Measurements from ENCODE around the gene TMEM256. TPM values are rescaled to one million over a fixed set of nuclear protein-coding genes. Genes with fewer than 3 reads are reported as not detected.
A peak's percentile ranks its signal among the peaks of the same experiment; 100 is the strongest.

TMEM256 gene
- total and polyA plus RNA-seq, 2 donors: 76.2 to 113 TPM

DNA sequence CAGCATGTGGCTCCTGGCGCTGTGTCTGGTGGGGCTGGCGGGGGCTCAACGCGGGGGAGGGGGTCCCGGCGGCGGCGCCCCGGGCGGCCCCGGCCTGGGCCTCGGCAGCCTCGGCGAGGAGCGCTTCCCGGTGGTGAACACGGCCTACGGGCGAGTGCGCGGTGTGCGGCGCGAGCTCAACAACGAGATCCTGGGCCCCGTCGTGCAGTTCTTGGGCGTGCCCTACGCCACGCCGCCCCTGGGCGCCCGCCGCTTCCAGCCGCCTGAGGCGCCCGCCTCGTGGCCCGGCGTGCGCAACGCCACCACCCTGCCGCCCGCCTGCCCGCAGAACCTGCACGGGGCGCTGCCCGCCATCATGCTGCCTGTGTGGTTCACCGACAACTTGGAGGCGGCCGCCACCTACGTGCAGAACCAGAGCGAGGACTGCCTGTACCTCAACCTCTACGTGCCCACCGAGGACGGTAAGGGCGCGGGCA lies 4.4 kb upstream of the TMEM256 start:
- Histone ChIP-seq H3K4me3 (ENCODE audit: low read depth, low read length) (no peak overlapping the region), H3K4me1 (ENCODE audit: insufficient read depth) (no peaks in the 10 kb centered on the region), H3K27ac (ENCODE audit: low read depth) (no peak overlapping the region), H3K36me3 (ENCODE audit: insufficient read depth) (no peaks in the 10 kb centered on the region)
- no peak for DNase-seq (ENCODE audit: extremely low spot score)
- 69% methylated on average over 58 of the region's 58 CpGs for WGBS

DNA sequence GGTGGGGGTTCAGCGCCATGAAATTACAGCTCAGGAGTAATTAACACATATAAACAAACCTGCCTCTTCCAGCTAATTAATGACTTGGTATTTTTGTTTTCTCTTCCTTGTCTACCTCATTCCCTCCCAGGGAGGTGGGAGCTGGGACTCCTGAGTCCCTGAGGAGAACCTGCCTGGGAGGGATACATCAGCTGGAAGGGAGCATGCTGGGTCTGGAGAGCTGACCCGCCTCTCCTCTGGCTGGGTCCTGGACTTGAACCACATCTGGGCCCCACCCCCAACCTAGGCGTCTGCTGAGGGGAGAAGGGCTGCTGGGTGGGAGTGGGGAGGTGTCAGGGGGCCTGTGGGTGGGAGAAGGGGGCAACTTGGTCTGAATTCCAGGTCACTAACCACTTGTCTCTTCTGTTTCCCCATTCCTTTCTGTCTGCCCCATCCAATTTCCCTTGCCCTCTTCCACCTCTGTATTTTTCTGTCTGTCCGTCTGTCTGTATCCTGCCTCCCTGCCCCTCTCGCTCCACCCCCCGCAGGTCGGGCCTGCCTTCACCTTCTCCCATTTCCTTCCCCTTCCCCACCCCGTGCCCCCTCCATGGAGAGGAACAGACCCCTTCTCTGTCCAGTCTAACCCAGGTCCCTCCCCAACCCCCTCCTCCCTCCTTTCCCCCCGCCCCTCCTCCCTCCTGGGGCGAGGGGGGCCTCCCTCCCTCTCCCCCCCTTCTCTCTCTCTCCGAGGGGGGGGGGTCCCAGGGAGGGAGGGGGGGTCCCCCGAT lies 3.8 kb upstream of the TMEM256 start, which contains the start of gene NLGN2:
Gene NLGN2 (plus strand): TSS at position 361 of the 767 bp plus-strand sequence. CDS start 411 bp downstream, outside the sequence.
- H3K4me3 ChIP-seq (ENCODE audit: low read depth, low read length): no peak within 1 kb of the TSS
- no peaks in the 10 kb centered on the region for H3K36me3 ChIP-seq (ENCODE audit: insufficient read depth)
- H3K4me1 ChIP-seq (ENCODE audit: insufficient read depth): no peaks in the 10 kb centered on the region
- no peak within 1 kb of the TSS for H3K27ac ChIP-seq (ENCODE audit: low read depth)
- no peak for DNase-seq (ENCODE audit: extremely low spot score)
- 56% methylated on average over 11 of the region's 12 CpGs for WGBS

DNA sequence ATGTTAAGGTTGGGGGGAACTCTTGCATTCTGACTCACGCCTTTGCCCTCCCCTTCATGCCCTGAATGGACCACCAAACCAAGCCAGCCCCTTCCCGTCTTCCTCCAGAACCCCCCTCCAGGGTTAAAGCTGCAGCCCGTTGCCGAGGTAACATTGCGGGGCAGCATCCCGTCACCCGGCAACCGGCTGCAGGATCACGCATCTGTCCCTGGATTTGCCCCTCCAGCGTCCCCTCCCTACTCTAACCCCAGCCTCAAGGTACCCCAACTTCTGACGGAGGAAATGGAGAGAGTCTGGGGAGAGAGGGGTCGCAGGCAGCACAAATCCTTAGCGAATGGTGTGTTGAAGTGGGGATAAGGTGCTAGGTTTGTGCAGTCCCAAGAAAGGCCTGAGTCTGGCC lies 3.2 kb upstream of the TMEM256 start:
- Histone ChIP-seq H3K4me1 (ENCODE audit: insufficient read depth) (no peaks in the 10 kb centered on the region), H3K27ac (ENCODE audit: low read depth) (no peak overlapping the region), H3K4me3 (ENCODE audit: low read depth, low read length) (no peak overlapping the region), H3K36me3 (ENCODE audit: insufficient read depth) (no peaks in the 10 kb centered on the region)
- no peak for DNase-seq (ENCODE audit: extremely low spot score)
- 85% methylated on average over 13 of the region's 13 CpGs for WGBS

DNA sequence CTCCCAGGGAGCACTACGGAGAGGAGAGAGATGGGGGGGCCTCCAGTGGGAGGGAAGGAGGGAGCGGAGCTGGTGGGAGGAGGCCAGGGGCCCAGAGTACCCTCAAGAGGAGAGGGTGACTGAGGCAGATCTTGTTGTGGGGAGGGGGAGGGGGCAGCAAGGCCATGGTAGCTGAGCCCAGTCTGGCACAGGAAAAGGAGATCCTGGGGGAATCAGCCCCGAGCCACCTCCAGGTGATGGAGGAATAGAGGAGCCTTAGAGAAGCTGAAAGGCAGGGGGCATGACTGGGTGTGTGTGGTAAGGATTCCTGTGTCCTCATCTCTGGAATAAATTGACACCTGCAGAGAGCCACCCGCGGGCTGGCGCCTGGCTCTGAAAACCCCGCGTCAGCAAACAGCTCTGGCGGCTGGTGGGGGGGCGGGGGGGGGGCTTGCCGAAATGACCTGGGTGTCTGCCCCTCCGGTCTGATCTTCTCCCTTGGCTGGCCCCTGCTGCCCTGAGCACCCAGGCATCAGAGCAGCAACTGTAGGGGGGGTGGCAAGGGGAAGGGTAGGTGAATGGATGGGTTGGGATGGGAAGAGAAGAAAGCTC lies 2.4 kb upstream of the TMEM256 start:
- H3K4me1 ChIP-seq (ENCODE audit: insufficient read depth): no peaks in the 10 kb centered on the region
- no peak overlapping the region for H3K27ac ChIP-seq (ENCODE audit: low read depth)
- no peaks in the 10 kb centered on the region for H3K36me3 ChIP-seq (ENCODE audit: insufficient read depth)
- no peak overlapping the region for H3K4me3 ChIP-seq (ENCODE audit: low read depth, low read length)
- no peak for DNase-seq (ENCODE audit: extremely low spot score)
- WGBS: 49% methylated on average over 12 of the region's 12 CpGs

DNA sequence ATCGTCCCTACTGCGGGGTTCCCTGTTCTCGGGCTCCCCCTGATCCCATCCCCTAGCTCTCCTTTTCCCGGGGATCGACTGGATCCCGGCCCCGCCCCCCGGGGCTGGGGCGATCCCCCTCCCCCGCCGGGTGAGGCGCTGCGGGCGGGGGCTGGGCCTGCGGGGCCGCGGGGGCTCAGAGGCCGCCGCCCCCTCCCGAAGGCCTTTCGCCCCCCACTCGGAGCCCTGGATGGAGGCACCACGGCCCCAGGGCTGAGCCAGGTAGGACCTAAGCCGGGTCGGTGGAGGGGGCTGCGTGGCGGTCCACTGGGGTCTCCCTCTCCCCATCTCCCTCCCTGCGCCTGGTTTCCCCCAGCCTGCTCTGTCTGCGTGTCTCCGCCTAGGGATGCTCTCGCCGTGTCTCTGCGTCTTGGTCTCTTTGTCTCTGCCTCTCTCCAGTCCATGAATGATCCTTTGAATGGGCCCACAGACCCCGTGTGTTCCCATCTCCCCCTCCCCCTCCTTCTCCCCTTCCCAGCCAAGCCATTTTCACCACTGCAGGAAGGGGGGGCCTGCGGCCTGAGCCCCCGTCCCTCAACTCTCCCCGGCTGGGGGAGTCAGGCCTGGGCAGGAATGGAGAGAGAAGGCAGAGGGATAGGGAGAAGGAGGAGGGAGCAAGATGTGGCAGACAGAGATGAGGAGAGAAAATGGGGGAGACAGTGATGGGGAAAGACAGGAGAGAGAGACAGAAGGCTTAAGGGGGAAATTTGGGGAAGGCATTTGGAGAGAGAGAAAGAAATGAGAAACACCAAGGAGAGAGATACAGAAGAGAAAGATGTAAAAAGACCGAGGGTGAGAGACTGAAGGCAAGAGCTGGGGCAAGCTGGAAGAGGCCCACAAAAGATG lies 1.7 kb upstream of the TMEM256 start:
- WGBS: 6% methylated on average over 38 of the region's 38 CpGs
- Histone ChIP-seq H3K36me3 (ENCODE audit: insufficient read depth) (no peaks in the 10 kb centered on the region), H3K27ac (ENCODE audit: low read depth) (peak overlapping the region; percentile 3), H3K4me1 (ENCODE audit: insufficient read depth) (no peaks in the 10 kb centered on the region), H3K4me3 (ENCODE audit: low read depth, low read length) (peak overlapping the region; percentile 47)
- DNase-seq (ENCODE audit: extremely low spot score): no peak

DNA sequence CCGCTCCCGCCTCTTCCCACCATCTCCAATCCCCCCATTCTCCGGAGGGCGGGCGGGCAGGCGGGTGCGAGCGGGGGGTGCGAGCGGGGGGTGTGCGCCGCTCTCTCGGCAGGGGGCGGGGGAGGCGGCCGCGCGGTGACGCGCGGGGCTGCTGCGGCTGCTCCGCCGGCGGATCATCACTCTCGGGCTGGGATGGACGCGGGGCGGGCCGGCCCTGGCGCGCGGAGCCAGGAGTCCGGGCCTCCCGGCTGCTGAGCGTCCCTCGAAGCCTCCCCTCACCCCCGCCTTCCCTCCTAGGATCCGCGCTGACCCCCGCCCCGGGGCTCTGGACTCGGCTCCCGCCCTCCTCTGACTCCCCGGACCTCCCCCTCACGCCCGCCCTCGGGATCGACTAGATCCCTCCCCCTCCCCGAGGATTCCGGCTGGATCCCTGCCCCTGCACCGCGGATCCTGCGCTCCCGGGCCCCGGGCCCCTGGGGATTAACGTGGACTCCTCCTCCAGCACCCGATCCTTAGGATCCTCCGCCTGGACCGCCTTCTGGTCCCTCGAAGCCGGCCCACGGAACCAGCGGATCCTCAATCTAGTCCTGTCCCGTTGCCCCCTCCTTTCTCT lies 946 bp upstream of the TMEM256 start:
- WGBS: under 1% methylated on average over 65 of the region's 65 CpGs
- no peaks in the 10 kb centered on the region for H3K36me3 ChIP-seq (ENCODE audit: insufficient read depth)
- no peaks in the 10 kb centered on the region for H3K4me1 ChIP-seq (ENCODE audit: insufficient read depth)
- DNase-seq (ENCODE audit: extremely low spot score): no peak
- H3K27ac ChIP-seq (ENCODE audit: low read depth): peak overlapping the region; percentile 14
- peak overlapping the region; percentile 47 for H3K4me3 ChIP-seq (ENCODE audit: low read depth, low read length)

DNA sequence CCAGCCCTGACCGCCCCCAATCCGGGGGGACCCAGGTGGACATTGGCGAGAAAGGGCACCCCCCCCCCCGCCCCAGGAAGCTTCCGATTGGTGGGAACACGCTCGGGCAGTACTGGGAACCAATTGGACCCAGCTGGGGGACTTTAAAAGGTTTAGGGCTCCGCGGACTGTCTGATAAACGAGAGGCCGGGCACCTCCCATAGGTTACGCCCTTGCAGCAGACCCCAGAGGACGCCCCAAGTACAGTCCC lies 245 bp downstream of the TMEM256 start:
- Histone ChIP-seq H3K27ac (ENCODE audit: low read depth) (peak overlapping the region; percentile 73), H3K36me3 (ENCODE audit: insufficient read depth) (no peaks in the 10 kb centered on the region), H3K4me1 (ENCODE audit: insufficient read depth) (no peaks in the 10 kb centered on the region), H3K4me3 (ENCODE audit: low read depth, low read length) (peak overlapping the region; percentile 56)
- DNase-seq (ENCODE audit: extremely low spot score): no peak
- 0% methylated on average over 13 of the region's 13 CpGs for WGBS

DNA sequence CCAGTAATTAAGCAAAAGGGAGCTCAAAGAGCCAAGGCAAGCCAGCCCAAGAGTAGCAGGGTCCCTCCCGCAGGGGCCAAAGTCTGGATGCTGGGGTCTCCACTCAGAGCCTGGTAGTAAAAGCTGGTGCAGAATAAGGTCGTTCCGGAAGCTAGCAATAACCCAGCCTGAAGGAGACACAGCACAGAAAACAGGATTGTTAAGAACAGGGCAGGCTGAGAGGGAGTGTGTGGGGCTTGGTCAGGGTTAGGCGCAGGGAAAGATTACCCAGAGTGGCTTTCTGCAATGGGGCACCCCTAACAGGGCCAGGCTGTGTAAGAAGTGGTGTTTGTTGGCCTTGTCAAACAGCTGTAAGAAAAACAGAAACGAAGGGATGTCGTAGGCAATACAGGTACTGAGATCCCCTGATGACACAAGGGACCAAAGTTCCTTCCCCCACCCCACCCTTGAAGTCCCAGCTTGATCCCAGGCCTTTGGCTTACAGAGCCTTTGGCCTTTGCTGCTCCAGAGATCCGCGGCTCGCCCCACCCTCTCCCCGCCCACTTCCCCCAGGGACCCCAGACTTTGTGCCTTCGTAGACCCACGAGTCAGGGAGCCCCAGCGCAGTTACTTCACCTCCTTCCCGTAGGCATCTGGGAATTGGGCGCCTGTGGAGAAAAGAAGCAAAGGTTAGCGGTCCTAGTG lies 712 bp downstream of the TMEM256 start:
- H3K4me1 ChIP-seq (ENCODE audit: insufficient read depth): no peaks in the 10 kb centered on the region
- DNase-seq (ENCODE audit: extremely low spot score): no peak
- peak overlapping the region; percentile 56 for H3K4me3 ChIP-seq (ENCODE audit: low read depth, low read length)
- peak overlapping the region; percentile 60 for H3K27ac ChIP-seq (ENCODE audit: low read depth)
- H3K36me3 ChIP-seq (ENCODE audit: insufficient read depth): no peaks in the 10 kb centered on the region
- 9% methylated on average over 16 of the region's 16 CpGs for WGBS

DNA sequence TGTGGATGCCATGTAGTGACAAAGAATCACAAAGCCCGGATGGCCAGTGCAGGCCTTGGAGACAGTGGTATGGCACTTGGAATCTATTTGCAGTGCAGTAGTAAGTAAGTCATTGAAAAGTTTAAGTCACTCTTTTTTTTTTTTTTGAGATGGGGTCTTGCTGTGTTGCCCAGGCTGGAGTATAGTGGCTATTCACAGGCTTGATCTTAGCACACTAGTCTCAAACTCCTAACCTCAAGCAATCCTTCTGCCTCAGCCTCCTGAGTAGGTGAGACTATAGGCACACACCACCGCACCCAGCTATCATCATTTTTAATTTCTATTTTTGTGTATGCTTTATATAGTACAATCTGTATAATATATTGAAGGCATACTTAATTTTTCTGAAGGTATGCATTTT lies 5.3 kb downstream of the TMEM256 start:
- DNase-seq (ENCODE audit: extremely low spot score): no peak
- H3K4me1 ChIP-seq (ENCODE audit: insufficient read depth): no peaks in the 10 kb centered on the region
- WGBS: 95% methylated on average over 2 of the region's 2 CpGs
- H3K36me3 ChIP-seq (ENCODE audit: insufficient read depth): no peaks in the 10 kb centered on the region
- H3K27ac ChIP-seq (ENCODE audit: low read depth): no peak overlapping the region
- H3K4me3 ChIP-seq (ENCODE audit: low read depth, low read length): no peak overlapping the region

DNA sequence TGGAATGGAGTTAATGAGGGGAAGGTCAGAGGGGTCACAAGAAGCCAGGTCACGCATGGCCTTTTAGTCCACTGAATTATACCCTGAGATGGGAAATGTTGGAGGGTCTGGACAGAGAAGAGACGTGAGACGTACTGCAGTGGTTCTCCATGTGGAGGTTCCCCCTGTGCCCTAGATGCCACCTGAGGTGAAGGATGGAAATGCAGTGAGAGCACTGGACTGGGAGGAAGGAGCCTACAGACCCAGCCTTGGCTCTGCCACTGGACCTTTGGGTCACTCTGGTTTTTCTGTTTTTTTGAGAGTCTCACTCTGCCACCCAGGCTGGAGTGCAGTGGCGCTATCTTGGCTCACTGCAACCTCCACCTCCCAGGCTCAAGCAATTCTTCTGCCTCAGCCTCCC lies 7.8 kb downstream of the TMEM256 start:
- DNase-seq (ENCODE audit: extremely low spot score): no peak
- H3K4me1 ChIP-seq (ENCODE audit: insufficient read depth): no peaks in the 10 kb centered on the region
- no peaks in the 10 kb centered on the region for H3K36me3 ChIP-seq (ENCODE audit: insufficient read depth)
- no peak overlapping the region for H3K27ac ChIP-seq (ENCODE audit: low read depth)
- 86% methylated on average over 4 of the region's 4 CpGs for WGBS
- no peak overlapping the region for H3K4me3 ChIP-seq (ENCODE audit: low read depth, low read length)

DNA sequence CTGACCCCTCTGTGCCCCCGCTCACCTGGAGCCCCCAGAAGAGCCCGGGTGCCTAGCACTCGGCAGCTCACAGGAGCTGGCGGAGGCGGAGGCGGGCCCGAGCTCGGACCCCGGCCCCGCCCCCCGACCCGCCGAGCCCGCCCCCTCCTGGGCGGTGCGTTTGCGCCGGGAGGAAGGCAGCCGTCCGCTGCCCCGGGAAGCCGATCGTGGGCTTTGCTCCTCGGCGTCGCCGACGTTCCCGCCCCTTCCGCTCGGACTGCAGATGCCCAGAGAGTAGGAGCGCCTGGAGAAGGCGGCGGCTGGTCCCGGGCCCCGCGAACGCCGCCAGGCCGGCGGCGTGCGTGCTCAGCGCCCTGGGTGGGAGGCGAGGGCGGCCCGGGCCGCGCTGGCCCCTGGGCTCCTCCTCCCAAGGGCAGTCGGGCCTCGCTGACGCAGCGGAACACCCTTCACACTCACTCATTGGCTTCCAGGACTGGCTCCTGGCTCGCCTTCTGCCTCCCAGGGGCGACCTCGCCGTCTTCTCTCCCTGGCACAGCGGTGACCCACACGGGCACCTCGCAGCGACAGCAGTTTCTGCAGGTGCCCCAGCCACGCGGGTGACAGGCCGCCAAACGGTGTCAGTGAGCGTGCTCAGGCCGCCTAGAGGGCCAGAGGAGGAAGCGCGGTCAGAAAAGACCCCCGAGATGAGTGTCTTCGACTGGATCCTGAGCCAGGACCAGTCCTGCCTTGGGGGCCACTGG lies 9.3 kb downstream of the TMEM256 start, which contains the start of gene PLSCR3:
Gene PLSCR3 (minus strand): TSS at position 74 of the 740 bp plus-strand sequence. CDS start 415 bp downstream, outside the sequence.
- peak within 1 kb of the TSS; percentile 97 for H3K27ac ChIP-seq (ENCODE audit: low read depth)
- under 1% methylated on average over 71 of the region's 71 CpGs for WGBS
- no peaks in the 10 kb centered on the region for H3K4me1 ChIP-seq (ENCODE audit: insufficient read depth)
- H3K4me3 ChIP-seq (ENCODE audit: low read depth, low read length): peak within 1 kb of the TSS; percentile 63
- DNase-seq (ENCODE audit: extremely low spot score): no peak
- H3K36me3 ChIP-seq (ENCODE audit: insufficient read depth): no peaks in the 10 kb centered on the region

DNA sequence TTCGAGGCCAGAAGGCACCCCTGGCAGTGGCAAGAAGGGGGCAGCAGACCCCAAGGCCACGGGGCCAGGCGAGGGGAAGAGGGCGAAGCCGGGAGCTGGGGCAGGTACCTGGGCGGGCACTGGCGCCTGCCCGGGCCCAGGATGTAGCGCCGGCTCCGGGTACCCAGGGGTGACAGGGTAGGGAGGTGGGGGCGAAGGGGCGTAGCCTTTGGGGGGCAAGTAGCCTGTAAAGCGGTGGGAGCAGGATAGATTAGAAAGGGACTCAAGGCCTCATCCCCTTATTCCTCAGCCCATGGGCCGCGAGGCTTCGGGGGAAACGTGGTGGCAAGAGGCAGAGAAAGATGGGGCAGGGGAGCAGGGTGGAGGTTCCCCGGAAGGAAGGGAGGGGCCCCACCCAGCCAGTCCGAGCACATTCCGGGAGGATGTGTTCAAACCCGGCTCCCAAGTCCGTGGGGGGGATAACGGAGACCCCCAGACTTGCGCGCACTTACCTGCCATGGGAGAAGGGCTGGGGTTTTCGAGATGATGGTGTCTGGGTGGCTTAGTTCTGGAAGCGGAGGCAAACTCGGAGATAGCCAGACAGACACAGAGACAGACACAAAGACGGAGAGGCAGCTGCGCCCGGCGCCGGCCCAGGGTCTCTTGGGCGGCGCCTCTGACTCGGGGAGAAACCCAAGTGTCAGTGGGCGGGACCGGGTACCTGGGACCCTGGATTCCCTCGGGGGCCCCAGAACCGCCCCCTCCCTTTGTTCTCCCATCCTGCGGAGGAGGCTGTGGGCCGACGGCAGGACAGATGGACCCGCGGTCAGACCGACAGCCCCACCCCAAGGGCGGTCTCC lies 10.1 kb downstream of the TMEM256 start:
- no peaks in the 10 kb centered on the region for H3K4me1 ChIP-seq (ENCODE audit: insufficient read depth)
- H3K36me3 ChIP-seq (ENCODE audit: insufficient read depth): no peaks in the 10 kb centered on the region
- peak overlapping the region; percentile 93 for H3K27ac ChIP-seq (ENCODE audit: low read depth)
- H3K4me3 ChIP-seq (ENCODE audit: low read depth, low read length): peak overlapping the region; percentile 63
- 5% methylated on average over 48 of the region's 48 CpGs for WGBS
- no peak for DNase-seq (ENCODE audit: extremely low spot score)

All from urinary bladder (tissue), 4 donors.